OCI-LY3 (cell line): ENCODE measurements around the gene LY6G5C.

ENCODE experiments used
- H2AFZ ChIP-seq: fragments of 200-600, 300-600 bp; shearing (Covaris generic); 2 replicates; pipeline ENCODE4 v1.6.0; 2014; ENCODE audit warnings: antibody characterized with exemption, low read depth, low read length
- H3K27ac ChIP-seq: fragments of 200-600, 300-600 bp; sonication (generic); 2 replicates; pipeline ENCODE4 v1.5.1; 2014; ENCODE audit warnings: mild to moderate bottlenecking, low read length, moderate library complexity, mixed read lengths
- H3K27me3 ChIP-seq: fragments of 200-600, 300-600 bp; sonication (generic); 2 replicates; pipeline ENCODE4 v1.6.1; 2014; ENCODE audit warnings: low read depth, low read length, mixed read lengths
- H3K36me3 ChIP-seq: fragments of 200-600, 300-600 bp; sonication (generic); replicated peaks from 2 replicates; pipeline ENCODE3; 2014; ENCODE audit warnings: low read depth, low read length, mixed read lengths
- H3K4me1 ChIP-seq: fragments of 300-600, 200-600 bp; sonication (generic); 2 replicates; pipeline ENCODE4 v1.6.1; 2014; ENCODE audit warnings: low read length, mixed read lengths
- H3K4me2 ChIP-seq: fragments of 200-600, 300-600 bp; sonication (generic); 2 replicates; pipeline ENCODE4 v1.6.1; 2014; ENCODE audit warnings: low read length, mixed read lengths
- H3K4me3 ChIP-seq: fragments of 300-600, 200-600 bp; sonication (generic); 2 replicates; pipeline ENCODE4 v1.5.1; 2014; ENCODE audit warnings: antibody characterized with exemption, mild to moderate bottlenecking, low read length, moderate library complexity
- H3K79me2 ChIP-seq: fragments of 300-600, 200-600 bp; shearing (Covaris generic); 2 replicates; pipeline ENCODE4 v1.6.1; 2014; ENCODE audit warnings: mild to moderate bottlenecking, low read length, mixed read lengths
- H3K9ac ChIP-seq: fragments of 300-600, 200-600 bp; shearing (Covaris generic); 2 replicates; pipeline ENCODE4 v1.6.0; 2014; ENCODE audit warnings: mild to moderate bottlenecking, low read length, moderate library complexity
- H3K9me3 ChIP-seq: fragments of 200-600, 300-600 bp; shearing (Covaris generic); 2 replicates; pipeline ENCODE4 v1.6.1; 2014; ENCODE audit warnings: low read length, mixed read lengths; ENCODE audit not compliant: insufficient read depth
- H4K20me1 ChIP-seq: fragments of 200-600, 300-600 bp; sonication (generic); 2 replicates; pipeline ENCODE4 v1.6.1; 2016; ENCODE audit warnings: low read length, mixed read lengths; ENCODE audit not compliant: insufficient read depth
- CTCF ChIP-seq: fragments of 200-600, 300-600 bp; sonication (generic); IDR thresholded peaks from 2 replicates; pipeline ENCODE4 v1.5.1; 2014; ENCODE audit warnings: antibody characterized with exemption, low read length, low read depth
- EZH2phosphoT487 ChIP-seq: fragments of 200-600 bp; shearing (Covaris generic); IDR thresholded peaks from 2 replicates; pipeline ENCODE4 v1.6.1; 2018; ENCODE audit warnings: antibody characterized with exemption, mixed run types, low read depth

The LY6G5C gene

GRCh38 chr6:31725502-31726350 lies 44.9 kb upstream of the LY6G5C start:
- no peak overlapping the region for H3K4me2 ChIP-seq
- no peaks in the 10 kb centered on the region for H3K9me3 ChIP-seq

GRCh38 chr6:31723980-31724691 lies 43.3 kb upstream of the LY6G5C start:
- TF ChIP-seq EZH2phosphoT487 = no peak
- TF ChIP-seq CTCF = no peak
- Histone ChIP-seq H4K20me1 (0 out of 2 replicates have a peak, but pooled peaks cover 5% of the 10 kb centered on the region), H2AFZ (no peak overlapping the region), H3K79me2 (no peaks in the 10 kb centered on the region), H3K27ac (no peak overlapping the region), H3K27me3 (no peaks in the 10 kb centered on the region), H3K9ac (no peak overlapping the region), H3K4me3 (no peak overlapping the region), H3K36me3 (peaks cover 15% of the 10 kb centered on the region), H3K9me3 (no peaks in the 10 kb centered on the region), H3K4me1 (peaks cover 22% of the 10 kb centered on the region), H3K4me2 (no peak overlapping the region)

More at GRCh38 chr6:31725502-31726350, 44.9 kb upstream of the LY6G5C start:
- no peak for TF ChIP-seq EZH2phosphoT487
- TF ChIP-seq CTCF = no peak
- Histone ChIP-seq H3K9ac (no peak overlapping the region), H3K79me2 (no peaks in the 10 kb centered on the region), H2AFZ (no peak overlapping the region), H3K27ac (no peak overlapping the region), H4K20me1 (0 out of 2 replicates have a peak, but pooled peaks cover 5% of the 10 kb centered on the region), H3K27me3 (no peaks in the 10 kb centered on the region), H3K4me1 (peaks cover 30% of the 10 kb centered on the region), H3K36me3 (peaks cover 23% of the 10 kb centered on the region), H3K4me3 (no peak overlapping the region)

GRCh38 chr6:31723245-31723979 lies 42.5 kb upstream of the LY6G5C start, which contains the start of gene MPIG6B:
Gene MPIG6B (plus strand): TSS chr6:31723373. CDS start chr6:31723384, 11 bp downstream.
- Histone ChIP-seq H3K4me3 (no peak within 1 kb of the TSS), H3K79me2 (no peaks in the 10 kb centered on the region), H3K27ac (no peak within 1 kb of the TSS), H4K20me1 (0 out of 2 replicates have a peak, but pooled peaks cover 5% of the 10 kb centered on the region), H3K4me1 (peaks cover 15% of the 10 kb centered on the region), H3K36me3 (peaks cover 15% of the 10 kb centered on the region), H3K9me3 (no peaks in the 10 kb centered on the region), H3K4me2 (no peak within 1 kb of the TSS), H3K27me3 (no peaks in the 10 kb centered on the region), H2AFZ (no peak within 1 kb of the TSS), H3K9ac (no peak within 1 kb of the TSS)
- TF ChIP-seq CTCF = no peak
- no peak for TF ChIP-seq EZH2phosphoT487

- H3K79me2 ChIP-seq = no peaks in the 10 kb centered on the region
- H3K9me3 ChIP-seq = no peaks in the 10 kb centered on the region
- TF ChIP-seq EZH2phosphoT487 (no peak), CTCF (no peak)
- H3K36me3 ChIP-seq = peaks cover 13% of the 10 kb centered on the region
- H3K9ac ChIP-seq = no peak overlapping the region
- no peak overlapping the region for H3K4me2 ChIP-seq
- no peak overlapping the region for H2AFZ ChIP-seq
- H3K4me1 ChIP-seq = peaks cover 2% of the 10 kb centered on the region
- no peaks in the 10 kb centered on the region for H4K20me1 ChIP-seq
- H3K27me3 ChIP-seq = no peaks in the 10 kb centered on the region
- no peak overlapping the region for H3K27ac ChIP-seq
- H3K4me3 ChIP-seq = no peak overlapping the region
Observed at GRCh38 chr6:31722173-31722572, 41.3 kb upstream of the LY6G5C start.
